ENCODE measurements around the gene KCNMB4. TPM values are rescaled to one million over a fixed set of nuclear protein-coding genes. Genes with fewer than 3 reads are reported as not detected.

Gene KCNMB4
- total and polyA plus RNA-seq, 2 experiments from 2014 or later, result 4.3 to 9.2 TPM

DNA sequence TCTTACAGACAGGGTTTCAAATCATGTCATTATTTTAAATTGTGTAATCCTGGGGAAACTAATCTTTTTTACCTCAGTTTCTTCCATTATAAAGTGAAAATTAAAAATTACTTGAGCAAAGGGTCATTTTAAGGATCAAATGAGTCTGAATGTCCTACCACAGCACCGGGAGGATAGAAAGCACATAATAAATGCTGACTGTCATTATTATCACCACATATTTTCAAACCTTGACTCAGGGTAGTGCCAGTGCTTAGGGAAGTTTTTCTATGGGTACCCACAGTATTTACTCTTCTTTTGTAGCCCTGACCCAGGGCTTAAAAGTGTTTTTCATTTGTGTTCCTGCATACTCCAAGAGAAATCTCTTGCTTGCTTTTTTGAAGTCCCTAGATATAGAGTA, 60.5 kb downstream of the KCNMB4 start:
- H2AFZ ChIP-seq, result no peak overlapping the region

GRCh38 chr12:70427611-70428010, 61.5 kb downstream of the KCNMB4 start:
- H3K4me3 ChIP-seq, result no peak overlapping the region
- no peaks in the 10 kb centered on the region for H3K79me2 ChIP-seq
- no peaks in the 10 kb centered on the region for H4K20me1 ChIP-seq (ENCODE audit: insufficient read depth, poor library complexity, severe bottlenecking)
- H3K27ac ChIP-seq, result no peak overlapping the region
- no peaks in the 10 kb centered on the region for H3K9me3 ChIP-seq (ENCODE audit: low read depth)
- no peaks in the 10 kb centered on the region for H3K9me2 ChIP-seq (replicated peaks; ENCODE audit: insufficient read depth)
- no peak for DNase-seq (ENCODE audit: low spot score)
- H3K36me3 ChIP-seq (replicated peaks; ENCODE audit: insufficient read depth, low read depth), result no peaks in the 10 kb centered on the region
- no peak overlapping the region for H3K4me2 ChIP-seq
- TF ChIP-seq, protein P1, sequence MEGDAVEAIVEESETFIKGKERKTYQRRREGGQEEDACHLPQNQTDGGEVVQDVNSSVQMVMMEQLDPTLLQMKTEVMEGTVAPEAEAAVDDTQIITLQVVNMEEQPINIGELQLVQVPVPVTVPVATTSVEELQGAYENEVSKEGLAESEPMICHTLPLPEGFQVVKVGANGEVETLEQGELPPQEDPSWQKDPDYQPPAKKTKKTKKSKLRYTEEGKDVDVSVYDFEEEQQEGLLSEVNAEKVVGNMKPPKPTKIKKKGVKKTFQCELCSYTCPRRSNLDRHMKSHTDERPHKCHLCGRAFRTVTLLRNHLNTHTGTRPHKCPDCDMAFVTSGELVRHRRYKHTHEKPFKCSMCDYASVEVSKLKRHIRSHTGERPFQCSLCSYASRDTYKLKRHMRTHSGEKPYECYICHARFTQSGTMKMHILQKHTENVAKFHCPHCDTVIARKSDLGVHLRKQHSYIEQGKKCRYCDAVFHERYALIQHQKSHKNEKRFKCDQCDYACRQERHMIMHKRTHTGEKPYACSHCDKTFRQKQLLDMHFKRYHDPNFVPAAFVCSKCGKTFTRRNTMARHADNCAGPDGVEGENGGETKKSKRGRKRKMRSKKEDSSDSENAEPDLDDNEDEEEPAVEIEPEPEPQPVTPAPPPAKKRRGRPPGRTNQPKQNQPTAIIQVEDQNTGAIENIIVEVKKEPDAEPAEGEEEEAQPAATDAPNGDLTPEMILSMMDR (IDR thresholded peaks at IDR 0.05; ENCODE audit: poor library complexity), result no peak
- TF ChIP-seq EZH2phosphoT487 (IDR thresholded peaks at IDR 0.05; ENCODE audit: low read depth, severe bottlenecking, unreplicated experiment) (no peak), EZH2 (IDR thresholded peaks at IDR 0.05; ENCODE audit: borderline replicate concordance) (no peak)
- WGBS (ENCODE audit: low lambda C conversion rate, missing lambda C conversion rate), result 97% methylated on average over 3 of the region's 3 CpGs
- H2AFZ ChIP-seq, result no peak overlapping the region
- H3K27me3 ChIP-seq, result no peaks in the 10 kb centered on the region
- no peaks in the 10 kb centered on the region for H3K4me1 ChIP-seq (ENCODE audit: insufficient read depth)

More for the DNA sequence above, 60.5 kb downstream of the KCNMB4 start:
- no peaks in the 10 kb centered on the region for H3K9me2 ChIP-seq (replicated peaks; ENCODE audit: insufficient read depth)
- no peak overlapping the region for H3K4me2 ChIP-seq
- no peak overlapping the region for H3K27ac ChIP-seq
- H3K4me1 ChIP-seq (ENCODE audit: insufficient read depth), result no peaks in the 10 kb centered on the region
- 79% methylated on average over 1 of the region's 1 CpG for WGBS (ENCODE audit: low lambda C conversion rate, missing lambda C conversion rate)
- no peak for DNase-seq (ENCODE audit: low spot score)
- no peak overlapping the region for H3K4me3 ChIP-seq
- H4K20me1 ChIP-seq (ENCODE audit: insufficient read depth, poor library complexity, severe bottlenecking), result no peaks in the 10 kb centered on the region
- TF ChIP-seq EZH2 (IDR thresholded peaks at IDR 0.05; ENCODE audit: borderline replicate concordance) (no peak), EZH2phosphoT487 (IDR thresholded peaks at IDR 0.05; ENCODE audit: low read depth, severe bottlenecking, unreplicated experiment) (no peak)
- TF ChIP-seq, protein P1 (IDR thresholded peaks at IDR 0.05; ENCODE audit: poor library complexity), result no peak
- no peaks in the 10 kb centered on the region for H3K79me2 ChIP-seq
- no peaks in the 10 kb centered on the region for H3K9me3 ChIP-seq (ENCODE audit: low read depth)
- no peaks in the 10 kb centered on the region for H3K36me3 ChIP-seq (replicated peaks; ENCODE audit: insufficient read depth, low read depth)
- H3K27me3 ChIP-seq, result no peaks in the 10 kb centered on the region

GRCh38 chr12:70430400-70430799, 64.3 kb downstream of the KCNMB4 start:
- Histone ChIP-seq H4K20me1 (ENCODE audit: insufficient read depth, poor library complexity, severe bottlenecking) (no peaks in the 10 kb centered on the region), H2AFZ (no peak overlapping the region), H3K9me3 (ENCODE audit: low read depth) (no peaks in the 10 kb centered on the region), H3K36me3 (replicated peaks; ENCODE audit: insufficient read depth, low read depth) (no peaks in the 10 kb centered on the region), H3K9me2 (replicated peaks; ENCODE audit: insufficient read depth) (no peaks in the 10 kb centered on the region), H3K4me1 (ENCODE audit: insufficient read depth) (no peaks in the 10 kb centered on the region), H3K4me3 (no peak overlapping the region), H3K27me3 (no peaks in the 10 kb centered on the region), H3K79me2 (no peaks in the 10 kb centered on the region), H3K27ac (no peak overlapping the region), H3K4me2 (no peak overlapping the region)
- no peak for DNase-seq (ENCODE audit: low spot score)
- TF ChIP-seq, protein P1 (IDR thresholded peaks at IDR 0.05; ENCODE audit: poor library complexity), result no peak
- TF ChIP-seq EZH2phosphoT487 (IDR thresholded peaks at IDR 0.05; ENCODE audit: low read depth, severe bottlenecking, unreplicated experiment) (no peak), EZH2 (IDR thresholded peaks at IDR 0.05; ENCODE audit: borderline replicate concordance) (no peak)
- 96% methylated on average over 11 of the region's 11 CpGs for WGBS (ENCODE audit: low lambda C conversion rate, missing lambda C conversion rate)

DNA sequence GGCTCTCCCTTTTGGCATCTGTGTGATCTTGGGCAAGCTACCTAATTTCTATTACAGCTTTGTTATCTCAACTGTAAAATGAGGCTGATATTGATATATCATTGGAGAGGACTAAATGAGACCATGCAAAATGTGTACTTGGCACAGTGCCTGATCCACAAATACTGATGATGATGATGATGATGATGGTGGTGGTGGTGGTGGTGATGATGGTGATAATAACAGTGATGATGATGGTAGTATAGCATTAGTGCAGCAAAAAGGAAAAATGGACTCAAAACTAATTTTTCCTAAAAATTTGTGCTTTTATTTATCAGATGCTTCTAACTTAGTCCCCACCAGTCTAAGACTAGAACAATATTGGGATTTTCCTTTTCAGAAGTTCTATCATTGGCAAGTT, 70.7 kb downstream of the KCNMB4 start:
- Histone ChIP-seq H3K4me1 (ENCODE audit: insufficient read depth) (no peaks in the 10 kb centered on the region), H3K27ac (no peak overlapping the region), H3K79me2 (no peaks in the 10 kb centered on the region), H3K4me2 (no peak overlapping the region), H3K9me3 (ENCODE audit: low read depth) (no peaks in the 10 kb centered on the region), H3K27me3 (no peaks in the 10 kb centered on the region), H4K20me1 (ENCODE audit: insufficient read depth, poor library complexity, severe bottlenecking) (no peaks in the 10 kb centered on the region), H3K36me3 (replicated peaks; ENCODE audit: insufficient read depth, low read depth) (no peaks in the 10 kb centered on the region), H3K4me3 (no peak overlapping the region), H2AFZ (no peak overlapping the region), H3K9me2 (replicated peaks; ENCODE audit: insufficient read depth) (no peaks in the 10 kb centered on the region)
- DNase-seq (ENCODE audit: low spot score), result no peak
- TF ChIP-seq EZH2 (IDR thresholded peaks at IDR 0.05; ENCODE audit: borderline replicate concordance), result no peak
- TF ChIP-seq EZH2phosphoT487 (IDR thresholded peaks at IDR 0.05; ENCODE audit: low read depth, severe bottlenecking, unreplicated experiment), result no peak
- TF ChIP-seq, protein P1 (IDR thresholded peaks at IDR 0.05; ENCODE audit: poor library complexity), result no peak
